HG02938 (cell line): ENCODE results near the gene AGXT.

Source experiments
- ATAC-seq: cut with Tn5 transposase; IDR thresholded peaks from one replicate; pipeline ENCODE4 v1.9.1; 2021; ENCODE audit warnings: mild to moderate bottlenecking, moderate library complexity; ENCODE audit not compliant: unreplicated experiment

AGXT gene

GRCh38 chr2:240896871-240897692, 28.5 kb downstream of the AGXT start:
- no peak for ATAC-seq

- ATAC-seq: no peak
Observed at GRCh38 chr2:240898108-240898730, 29.6 kb downstream of the AGXT start.

- no peak for ATAC-seq
Observed at GRCh38 chr2:240898731-240899467, 30.3 kb downstream of the AGXT start.

- no peak for ATAC-seq
Observed at GRCh38 chr2:240899468-240899865, 30.8 kb downstream of the AGXT start.

GRCh38 chr2:240900141-240900860, 31.7 kb downstream of the AGXT start:
- ATAC-seq: no peak

GRCh38 chr2:240901986-240902614, 33.5 kb downstream of the AGXT start:
- no peak for ATAC-seq

GRCh38 chr2:240902615-240903041, 34.0 kb downstream of the AGXT start:
- ATAC-seq: no peak

- no peak for ATAC-seq
Observed at GRCh38 chr2:240903191-240904060, 34.8 kb downstream of the AGXT start.

- ATAC-seq: no peak
Observed at GRCh38 chr2:240904216-240905175, 35.9 kb downstream of the AGXT start.

GRCh38 chr2:240905176-240905781, 36.7 kb downstream of the AGXT start:
- ATAC-seq: no peak

- ATAC-seq: no peak
Observed at GRCh38 chr2:240906141-240906910, 37.7 kb downstream of the AGXT start, which contains the start of gene CROCC2. Gene CROCC2, plus strand, starts transcription at chr2:240906336. Its CDS starts 178 bp downstream, at chr2:240906514.

- no peak for ATAC-seq
Observed at GRCh38 chr2:240906911-240907590, 38.4 kb downstream of the AGXT start.

GRCh38 chr2:240909216-240909974, 40.8 kb downstream of the AGXT start:
- no peak for ATAC-seq

GRCh38 chr2:240911641-240912265, 43.1 kb downstream of the AGXT start:
- no peak for ATAC-seq
